DND-41 (cell line): ENCODE data around the gene MAP3K15.

Source experiments
- CTCF ChIP-seq: IDR thresholded peaks from 2 replicates; pipeline ENCODE4 v1.5.1; 2012; ENCODE audit warnings: borderline replicate concordance, low read length, moderate library complexity, mild to moderate bottlenecking; ENCODE audit not compliant: poor library complexity, severe bottlenecking; ENCODE audit errors: extremely low read depth
- EZH2 ChIP-seq: IDR thresholded peaks from 3 replicates; pipeline ENCODE4 v1.6.1; 2012; ENCODE audit warnings: borderline replicate concordance, low read depth, mild to moderate bottlenecking, moderate library complexity, low read length, inconsistent platforms; ENCODE audit not compliant: severe bottlenecking

GRCh38 chrX:19541931-19542330 is 26.6 kb upstream of the MAP3K15 start:
- TF ChIP-seq CTCF (no peak), EZH2 (no peak)
